DND-41 (cell line): ENCODE measurements around the gene MUC5B.
A peak's percentile ranks its signal among the peaks of the same experiment; 100 is the strongest.

Experiments used
- ATAC-seq: fragments of 200-7000 bp; cut with Tn5 transposase; 3 replicates; pipeline ENCODE4 v1.9.1; 2021; ENCODE audit warnings: low read depth; ENCODE audit not compliant: insufficient read depth
- DNase-seq: peaks from one replicate; pipeline ENCODE4 v3.0.0-alpha.2; 2020
- H2AFZ ChIP-seq: 2 replicates; pipeline ENCODE4 v1.6.0; 2012; ENCODE audit warnings: low read depth, low read length
- H3K27ac ChIP-seq: 2 replicates; pipeline ENCODE4 v1.5.1; 2012; ENCODE audit warnings: low read length, inconsistent platforms
- H3K27me3 ChIP-seq: fragments of 200-600 bp; sonication (generic); 2 replicates; pipeline ENCODE4 v1.6.0; 2012; ENCODE audit warnings: low read length, mild to moderate bottlenecking, inconsistent platforms; ENCODE audit not compliant: insufficient read depth, poor library complexity
- H3K36me3 ChIP-seq: 2 replicates; pipeline ENCODE4 v1.5.1; 2012; ENCODE audit warnings: low read length, inconsistent platforms; ENCODE audit not compliant: insufficient read depth
- H3K4me1 ChIP-seq: 2 replicates; pipeline ENCODE4 v1.5.1; 2012; ENCODE audit warnings: mild to moderate bottlenecking, low read length; ENCODE audit not compliant: insufficient read depth
- H3K4me2 ChIP-seq: 2 replicates; pipeline ENCODE4 v1.6.0; 2012; ENCODE audit warnings: mild to moderate bottlenecking, moderate library complexity, low read length, inconsistent platforms; ENCODE audit not compliant: insufficient read depth
- H3K4me3 ChIP-seq, 2 experiments: fragments of 200-600 bp in 1 of 2; shearing (Covaris generic) in 1 of 2; 2 replicates each; pipeline ENCODE4 v1.5.1; 2012 to 2016; ENCODE audit warnings: inconsistent platforms in 2 of 2, low read length in 2 of 2, mild to moderate bottlenecking in 2 of 2, low read depth in 1 of 2, moderate library complexity in 1 of 2
- H3K79me2 ChIP-seq: 2 replicates; pipeline ENCODE4 v1.6.0; 2012; ENCODE audit warnings: low read length, inconsistent platforms; ENCODE audit not compliant: insufficient read depth
- H3K9ac ChIP-seq: 2 replicates; pipeline ENCODE4 v1.6.0; 2012; ENCODE audit warnings: low read depth, mild to moderate bottlenecking, inconsistent platforms, low read length, moderate library complexity
- H3K9me3 ChIP-seq: 2 replicates; pipeline ENCODE4 v1.5.1; 2012; ENCODE audit warnings: low read length, moderate library complexity, mild to moderate bottlenecking, inconsistent platforms; ENCODE audit not compliant: insufficient read depth, severe bottlenecking
- H4K20me1 ChIP-seq: 2 replicates; pipeline ENCODE4 v1.6.0; 2012; ENCODE audit warnings: low read length; ENCODE audit not compliant: insufficient read depth
- EZH2 ChIP-seq: IDR thresholded peaks from 3 replicates; pipeline ENCODE4 v1.6.1; 2012; ENCODE audit warnings: borderline replicate concordance, low read depth, mild to moderate bottlenecking, moderate library complexity, low read length, inconsistent platforms; ENCODE audit not compliant: severe bottlenecking
- TF ChIP-seq, protein P1 (sequence below): IDR thresholded peaks from 2 replicates; pipeline ENCODE4 v1.5.1; 2012; ENCODE audit warnings: borderline replicate concordance, low read length, moderate library complexity, mild to moderate bottlenecking; ENCODE audit not compliant: poor library complexity, severe bottlenecking; ENCODE audit errors: extremely low read depth

MUC5B gene

DNA sequence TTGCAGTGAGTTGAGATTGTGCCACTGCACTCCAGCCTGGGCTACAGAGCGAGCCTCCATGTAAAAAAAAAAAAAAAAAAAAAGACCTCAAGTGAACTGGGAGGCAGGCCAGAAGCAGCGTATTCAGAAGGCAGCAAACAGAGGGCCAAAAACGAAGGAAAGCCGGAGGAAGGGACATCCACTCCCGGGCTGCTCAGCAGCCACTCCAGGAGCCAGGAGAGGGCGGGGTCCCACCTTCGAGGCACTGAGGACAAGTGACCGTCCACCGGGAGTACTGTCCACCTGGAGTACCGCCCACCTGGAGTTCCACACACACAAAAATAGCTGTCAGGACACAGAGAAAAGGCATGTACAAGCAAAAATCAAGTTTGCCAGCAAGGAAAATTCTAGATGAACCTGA, 81.1 kb downstream of the MUC5B start:
- no peak for DNase-seq
- H3K4me2 ChIP-seq = no peak overlapping the region
- H3K9me3 ChIP-seq = no peaks in the 10 kb centered on the region
- no peak overlapping the region for H3K9ac ChIP-seq
- peaks cover 31% of the 10 kb centered on the region for H3K36me3 ChIP-seq
- H2AFZ ChIP-seq = no peak overlapping the region
- peaks cover 71% of the 10 kb centered on the region for H4K20me1 ChIP-seq
- ATAC-seq = no peak
- H3K27me3 ChIP-seq = no peaks in the 10 kb centered on the region
- H3K4me3 ChIP-seq = no peak overlapping the region
- peaks cover 97% of the 10 kb centered on the region for H3K79me2 ChIP-seq
- no peak overlapping the region for H3K27ac ChIP-seq
- peaks cover 29% of the 10 kb centered on the region for H3K4me1 ChIP-seq
- TF ChIP-seq EZH2 = no peak
- TF ChIP-seq, protein P1, sequence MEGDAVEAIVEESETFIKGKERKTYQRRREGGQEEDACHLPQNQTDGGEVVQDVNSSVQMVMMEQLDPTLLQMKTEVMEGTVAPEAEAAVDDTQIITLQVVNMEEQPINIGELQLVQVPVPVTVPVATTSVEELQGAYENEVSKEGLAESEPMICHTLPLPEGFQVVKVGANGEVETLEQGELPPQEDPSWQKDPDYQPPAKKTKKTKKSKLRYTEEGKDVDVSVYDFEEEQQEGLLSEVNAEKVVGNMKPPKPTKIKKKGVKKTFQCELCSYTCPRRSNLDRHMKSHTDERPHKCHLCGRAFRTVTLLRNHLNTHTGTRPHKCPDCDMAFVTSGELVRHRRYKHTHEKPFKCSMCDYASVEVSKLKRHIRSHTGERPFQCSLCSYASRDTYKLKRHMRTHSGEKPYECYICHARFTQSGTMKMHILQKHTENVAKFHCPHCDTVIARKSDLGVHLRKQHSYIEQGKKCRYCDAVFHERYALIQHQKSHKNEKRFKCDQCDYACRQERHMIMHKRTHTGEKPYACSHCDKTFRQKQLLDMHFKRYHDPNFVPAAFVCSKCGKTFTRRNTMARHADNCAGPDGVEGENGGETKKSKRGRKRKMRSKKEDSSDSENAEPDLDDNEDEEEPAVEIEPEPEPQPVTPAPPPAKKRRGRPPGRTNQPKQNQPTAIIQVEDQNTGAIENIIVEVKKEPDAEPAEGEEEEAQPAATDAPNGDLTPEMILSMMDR = no peak

GRCh38 chr11:1304380-1304779, 81.5 kb downstream of the MUC5B start:
- Histone ChIP-seq H3K27ac (no peak overlapping the region), H4K20me1 (peaks cover 71% of the 10 kb centered on the region), H3K27me3 (no peaks in the 10 kb centered on the region), H3K9me3 (no peaks in the 10 kb centered on the region), H2AFZ (no peak overlapping the region), H3K4me2 (no peak overlapping the region), H3K79me2 (peaks cover 97% of the 10 kb centered on the region), H3K36me3 (peaks cover 31% of the 10 kb centered on the region), H3K9ac (no peak overlapping the region), H3K4me1 (peaks cover 29% of the 10 kb centered on the region), H3K4me3 (no peak overlapping the region)
- ATAC-seq (no peak), DNase-seq (no peak)
- TF ChIP-seq, protein P1 = no peak
- TF ChIP-seq EZH2 = no peak

DNA sequence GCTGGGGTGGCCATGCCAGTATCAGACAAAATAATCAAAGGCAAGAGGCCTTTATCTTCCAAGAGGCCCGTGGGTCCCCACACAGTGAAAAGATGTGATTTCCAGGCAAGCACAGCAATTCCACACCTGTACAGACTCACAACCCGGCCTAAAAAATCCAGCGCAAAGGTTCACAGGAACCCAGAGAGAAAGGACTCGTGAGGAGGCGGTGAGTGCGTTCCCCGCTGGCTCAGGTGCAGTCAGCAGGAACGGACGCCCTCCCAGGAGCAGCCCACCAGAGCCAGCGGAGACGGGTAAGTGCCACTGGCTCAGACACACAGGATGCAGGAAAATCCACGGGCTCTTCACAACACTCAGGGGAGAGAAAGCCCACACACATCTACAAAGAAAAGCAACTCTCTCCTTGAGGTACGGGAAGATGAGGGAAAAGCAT, 82.2 kb downstream of the MUC5B start:
- Histone ChIP-seq H3K4me3 (no peak overlapping the region), H4K20me1 (peaks cover 67% of the 10 kb centered on the region), H3K27ac (no peak overlapping the region), H3K4me2 (no peak overlapping the region), H3K9ac (no peak overlapping the region), H3K79me2 (peaks cover 96% of the 10 kb centered on the region), H3K27me3 (no peaks in the 10 kb centered on the region), H3K9me3 (no peaks in the 10 kb centered on the region), H3K36me3 (peaks cover 27% of the 10 kb centered on the region), H3K4me1 (peaks cover 33% of the 10 kb centered on the region), H2AFZ (no peak overlapping the region)
- ATAC-seq (no peak), DNase-seq (peak; percentile 2)
- no peak for TF ChIP-seq EZH2
- TF ChIP-seq, protein P1 = no peak
